Activated CD4-positive, alpha-beta T cell treated with anti-CD3 and anti-CD28 coated beads for 24 hours (primary cell): ENCODE measurements around the gene PAPSS2.

Experiments used
- DNase-seq, 2 donors: peaks; one replicate each; pipeline ENCODE4 v3.0.0-alpha.2; 2020; ENCODE audit warnings: low read depth in 2 of 2

PAPSS2 gene

DNA sequence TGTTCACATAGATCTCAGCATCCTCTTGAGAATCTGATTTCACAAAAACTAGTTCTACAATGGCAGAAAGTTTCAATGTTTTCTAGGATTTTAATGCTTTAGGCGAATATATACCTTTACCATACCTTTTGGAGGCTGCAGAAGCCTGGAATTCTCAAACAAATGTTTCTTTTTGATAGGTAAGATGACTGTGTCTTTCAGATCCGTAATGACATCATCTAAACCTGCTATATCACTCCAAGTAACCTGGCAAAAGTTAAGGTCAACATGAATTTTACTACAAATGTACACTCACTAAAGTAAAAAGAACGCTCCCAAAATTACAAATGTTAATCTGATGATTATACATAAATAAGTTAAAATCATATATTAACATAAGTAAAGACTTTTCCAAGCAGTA, 130.5 kb downstream of the PAPSS2 start:
- no peak for DNase-seq

DNA sequence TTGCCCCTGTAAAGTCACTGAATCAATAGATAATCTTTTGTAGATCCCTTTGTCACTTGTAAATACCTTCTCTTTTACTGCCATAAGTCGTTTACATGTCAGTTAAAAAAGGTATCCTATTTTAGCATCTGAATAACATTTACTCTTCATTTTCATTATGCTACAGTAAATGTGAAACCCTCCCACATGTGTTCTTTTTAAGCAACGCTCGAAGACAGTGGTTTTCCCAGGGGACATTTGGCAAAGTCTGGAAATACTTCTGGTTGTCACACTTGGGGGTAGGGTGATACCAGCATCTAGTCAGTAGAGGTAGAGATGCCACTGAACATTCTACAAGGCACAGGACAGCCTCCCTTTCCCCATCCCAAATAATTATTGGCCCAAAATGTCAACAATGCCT, 134.6 kb downstream of the PAPSS2 start:
- DNase-seq, result no peak
